Measurements from ENCODE around the gene ARHGAP18. TPM values are rescaled to one million over a fixed set of nuclear protein-coding genes. Genes with fewer than 3 reads are reported as not detected.

ARHGAP18 gene
- total RNA-seq, 1 donor from 2014 or later = 38.6 TPM

- Mint-ChIP-seq H3K36me3 (ENCODE audit: low read depth, unreplicated experiment) (peaks cover 2% of the 10 kb centered on the region), H3K27ac (ENCODE audit: unreplicated experiment) (no peak overlapping the region), H3K9me3 (ENCODE audit: unreplicated experiment) (no peaks in the 10 kb centered on the region), H3K27me3 (ENCODE audit: low read depth, unreplicated experiment) (no peaks in the 10 kb centered on the region), H3K4me1 (ENCODE audit: low read depth, unreplicated experiment) (no peaks in the 10 kb centered on the region), H3K4me3 (ENCODE audit: unreplicated experiment) (no peak overlapping the region)
- DNase-seq (ENCODE audit: low read depth) = no peak
- Histone ChIP-seq H3K27ac (ENCODE audit: low read depth, low read length) (no peak overlapping the region), H3K27me3 (ENCODE audit: insufficient read depth, low read length) (no peaks in the 10 kb centered on the region), H3K4me1 (ENCODE audit: insufficient read depth, low read length) (peaks cover 4% of the 10 kb centered on the region), H2AFZ (ENCODE audit: low read depth, low read length) (no peak overlapping the region), H3K9me3 (ENCODE audit: insufficient read depth, low read depth, low read length) (no peaks in the 10 kb centered on the region), H3K4me2 (ENCODE audit: low read length) (no peak overlapping the region), H3K79me2 (ENCODE audit: insufficient read depth, low read length) (no peaks in the 10 kb centered on the region), H3K4me3 (ENCODE audit: insufficient read depth, low read depth, low read length) (no peak overlapping the region), H4K20me1 (ENCODE audit: insufficient read depth, low read length) (no peaks in the 10 kb centered on the region), H3K9ac (ENCODE audit: low read length) (no peak overlapping the region), H3K36me3 (ENCODE audit: insufficient read depth, low read length) (peaks cover 5% of the 10 kb centered on the region)
- TF ChIP-seq CTCF (IDR thresholded peaks at IDR 0.05; ENCODE audit: insufficient read depth, low read depth, low read length) (no peak), EZH2 (IDR thresholded peaks at IDR 0.05; ENCODE audit: insufficient read depth, low read length) (no peak)
- FAIRE-seq = no peak
Observed at GRCh38 chr6:129583866-129584265, 126.1 kb downstream of the ARHGAP18 start.

- DNase-seq (ENCODE audit: low read depth) = no peak
- no peaks in the 10 kb centered on the region for H3K4me1 Mint-ChIP-seq (ENCODE audit: low read depth, unreplicated experiment)
- peaks cover 5% of the 10 kb centered on the region for H3K4me1 ChIP-seq (ENCODE audit: insufficient read depth, low read length)
- H3K9ac ChIP-seq (ENCODE audit: low read length) = no peak overlapping the region
- H4K20me1 ChIP-seq (ENCODE audit: insufficient read depth, low read length) = no peaks in the 10 kb centered on the region
- TF ChIP-seq EZH2 (IDR thresholded peaks at IDR 0.05; ENCODE audit: insufficient read depth, low read length) (no peak), CTCF (IDR thresholded peaks at IDR 0.05; ENCODE audit: insufficient read depth, low read depth, low read length) (no peak)
- no peak overlapping the region for H3K27ac Mint-ChIP-seq (ENCODE audit: unreplicated experiment)
- H3K4me2 ChIP-seq (ENCODE audit: low read length) = no peak overlapping the region
- H3K79me2 ChIP-seq (ENCODE audit: insufficient read depth, low read length) = no peaks in the 10 kb centered on the region
- H3K36me3 ChIP-seq (ENCODE audit: insufficient read depth, low read length) = peaks cover 5% of the 10 kb centered on the region
- H3K27ac ChIP-seq (ENCODE audit: low read depth, low read length) = no peak overlapping the region
- no peaks in the 10 kb centered on the region for H3K27me3 ChIP-seq (ENCODE audit: insufficient read depth, low read length)
- peaks cover 9% of the 10 kb centered on the region for H3K36me3 Mint-ChIP-seq (ENCODE audit: low read depth, unreplicated experiment)
- FAIRE-seq = no peak
- peaks cover 4% of the 10 kb centered on the region for H3K9me3 Mint-ChIP-seq (ENCODE audit: unreplicated experiment)
- H3K9me3 ChIP-seq (ENCODE audit: insufficient read depth, low read depth, low read length) = no peaks in the 10 kb centered on the region
- no peak overlapping the region for H2AFZ ChIP-seq (ENCODE audit: low read depth, low read length)
- no peak overlapping the region for H3K4me3 ChIP-seq (ENCODE audit: insufficient read depth, low read depth, low read length)
- no peak overlapping the region for H3K4me3 Mint-ChIP-seq (ENCODE audit: unreplicated experiment)
- H3K27me3 Mint-ChIP-seq (ENCODE audit: low read depth, unreplicated experiment) = no peaks in the 10 kb centered on the region
Observed at GRCh38 chr6:129578315-129578714, 131.7 kb downstream of the ARHGAP18 start.

GRCh38 chr6:129577691-129578090, 132.3 kb downstream of the ARHGAP18 start:
- Mint-ChIP-seq H3K4me1 (ENCODE audit: low read depth, unreplicated experiment) (no peaks in the 10 kb centered on the region), H3K27ac (ENCODE audit: unreplicated experiment) (no peak overlapping the region), H3K27me3 (ENCODE audit: low read depth, unreplicated experiment) (no peaks in the 10 kb centered on the region), H3K36me3 (ENCODE audit: low read depth, unreplicated experiment) (peaks cover 14% of the 10 kb centered on the region), H3K4me3 (ENCODE audit: unreplicated experiment) (no peak overlapping the region), H3K9me3 (ENCODE audit: unreplicated experiment) (peaks cover 4% of the 10 kb centered on the region)
- Histone ChIP-seq H3K9ac (ENCODE audit: low read length) (no peak overlapping the region), H3K27ac (ENCODE audit: low read depth, low read length) (peak overlapping the region; percentile 27), H3K9me3 (ENCODE audit: insufficient read depth, low read depth, low read length) (no peaks in the 10 kb centered on the region), H2AFZ (ENCODE audit: low read depth, low read length) (peak overlapping the region; percentile 23), H3K79me2 (ENCODE audit: insufficient read depth, low read length) (no peaks in the 10 kb centered on the region), H3K36me3 (ENCODE audit: insufficient read depth, low read length) (peaks cover 3% of the 10 kb centered on the region), H3K4me3 (ENCODE audit: insufficient read depth, low read depth, low read length) (no peak overlapping the region), H3K4me1 (ENCODE audit: insufficient read depth, low read length) (peaks cover 5% of the 10 kb centered on the region), H3K27me3 (ENCODE audit: insufficient read depth, low read length) (no peaks in the 10 kb centered on the region), H4K20me1 (ENCODE audit: insufficient read depth, low read length) (no peaks in the 10 kb centered on the region), H3K4me2 (ENCODE audit: low read length) (no peak overlapping the region)
- no peak for DNase-seq (ENCODE audit: low read depth)
- FAIRE-seq = no peak
- TF ChIP-seq CTCF (IDR thresholded peaks at IDR 0.05; ENCODE audit: insufficient read depth, low read depth, low read length) (no peak), EZH2 (IDR thresholded peaks at IDR 0.05; ENCODE audit: insufficient read depth, low read length) (no peak)
